Lung (tissue), 12 donors: ENCODE results near the gene UBE2K. TPM values are rescaled to one million over a fixed set of nuclear protein-coding genes. Genes with fewer than 3 reads are reported as not detected.
"Not testable (repeated sequence)": the region's sequence is repeated elsewhere in the genome, so short reads cannot be mapped to it uniquely, and the experiment has no call there.

Source experiments
- ATAC-seq: fragments of 200-7000 bp; cut with Tn5 transposase; one replicate; pipeline ENCODE4 v1.9.1; 2020; ENCODE audit warnings: moderate number of reproducible peaks; ENCODE audit not compliant: insufficient read depth, low FRiP score
- DNase-seq, 3 donors: peaks; one replicate each; pipeline ENCODE4 v3.0.0-alpha.2; 2013 to 2017
- H3K27ac ChIP-seq, 2 donors: one replicate each; pipeline ENCODE4 v1.5.1; 2013; ENCODE audit warnings: mild to moderate bottlenecking in 2 of 2, moderate library complexity in 2 of 2, control low read depth in 1 of 2, inconsistent platforms in 1 of 2, low read depth in 1 of 2, low read length in 1 of 2
- H3K27me3 ChIP-seq, 3 donors: one replicate each; pipeline ENCODE4 v1.5.1; 2013; ENCODE audit warnings: low read length in 2 of 3; ENCODE audit not compliant: control insufficient read depth in 3 of 3, insufficient read depth in 3 of 3
- H3K36me3 ChIP-seq, 4 donors: one replicate each; pipeline ENCODE4 v1.5.1; 2013; ENCODE audit warnings: low read length in 4 of 4, mild to moderate bottlenecking in 1 of 4, moderate library complexity in 1 of 4; ENCODE audit not compliant: control insufficient read depth in 4 of 4, insufficient read depth in 4 of 4
- H3K4me1 ChIP-seq, 5 donors: one replicate each; pipeline ENCODE4 v1.5.1; 2013; ENCODE audit warnings: low read length in 5 of 5, mild to moderate bottlenecking in 2 of 5, moderate library complexity in 1 of 5; ENCODE audit not compliant: control insufficient read depth in 5 of 5, insufficient read depth in 5 of 5
- H3K4me3 ChIP-seq: one replicate; pipeline ENCODE4 v1.5.1; 2013; ENCODE audit warnings: mild to moderate bottlenecking, control low read depth, moderate library complexity
- H3K9ac ChIP-seq, 2 donors: one replicate each; pipeline ENCODE4 v1.5.1; 2013; ENCODE audit warnings: low read length in 2 of 2, control low read depth in 1 of 2; ENCODE audit not compliant: insufficient read depth in 1 of 2
- H3K9me3 ChIP-seq, 4 donors: one replicate each; pipeline ENCODE4 v1.5.1; 2013; ENCODE audit warnings: low read length in 3 of 4, mild to moderate bottlenecking in 1 of 4, moderate library complexity in 1 of 4; ENCODE audit not compliant: control insufficient read depth in 4 of 4, insufficient read depth in 3 of 4
- WGBS, 2 donors: extraction: QIAGEN DNeasy Blood & Tissue Kit; methylation state at CpG; one replicate each; pipeline ENCODE4 v1.1.7; 2013; 5-methylcytosine and 5-hydroxymethylcytosine counted together
- polyA plus RNA-seq, 2 donors: library from polyadenylated mRNA; stranded (reverse); fragments of 200-250 nt; gene quantifications; one replicate each; pipeline ENCODE4 v1.2.1, GENCODE V29; 2013
- total RNA-seq, 2 donors: library from RNA; depleted of rRNA in 1 of 2; stranded (reverse); fragments of >200 nt in 1 of 2; gene quantifications; one replicate each; pipeline ENCODE4 v1.2.1, GENCODE V29; 2014 to 2021
- TF ChIP-seq, protein P1 (sequence below): IDR thresholded peaks from 2 replicates; pipeline ENCODE4 v1.5.1; 2012; ENCODE audit warnings: mild to moderate bottlenecking; ENCODE audit errors: control extremely low read depth, extremely low read depth
- donor health status: control.
- donor health status: control.
- donor health status: Bipolar disorder and iron deficiency.
- donor health status: healthy.
- donor health status: DM: yes; HTN: yes; CAD: no.

Gene UBE2K
- total and polyA plus RNA-seq, 4 donors, result 32.1 to 54.6 (median 35.0) TPM

DNA sequence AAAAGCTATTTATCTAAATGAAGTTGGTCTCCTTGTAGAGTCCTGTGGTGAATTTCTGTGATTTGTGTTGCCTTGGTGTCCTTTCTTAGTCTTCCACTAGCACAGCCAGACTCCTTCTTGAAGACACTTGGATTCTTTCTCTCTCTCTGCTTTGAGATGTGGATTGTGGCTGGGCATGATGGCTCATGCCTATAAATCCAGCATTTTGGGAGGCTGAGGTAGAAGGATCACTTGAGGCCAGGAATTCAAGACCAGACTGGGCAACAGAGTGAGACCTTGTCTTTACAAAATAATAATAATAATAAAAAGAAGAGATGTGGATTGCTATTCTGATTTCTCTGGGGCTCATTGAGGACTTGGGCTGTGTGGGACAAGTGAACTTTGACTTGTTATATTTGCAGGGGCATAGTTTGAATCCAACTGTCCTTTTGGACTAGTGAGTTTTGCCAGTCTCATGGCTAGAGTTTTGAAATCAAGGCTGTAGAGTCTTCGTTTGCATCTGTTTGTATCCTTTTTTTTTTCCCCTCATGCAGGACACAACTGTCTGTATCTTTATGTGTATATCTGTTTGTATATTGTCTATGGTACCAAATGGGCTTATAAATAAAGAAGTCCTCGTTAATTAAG lies 48.2 kb upstream of the UBE2K start:
- Histone ChIP-seq H3K4me1 (no peaks in the 10 kb centered on the region), H3K27me3 (no peaks in the 10 kb centered on the region), H3K36me3 (no peaks in the 10 kb centered on the region), H3K27ac (no peak overlapping the region), H3K9me3 (no peaks in the 10 kb centered on the region), H3K4me3 (no peak overlapping the region), H3K9ac (no peak overlapping the region)
- DNase-seq, result no peak
- WGBS, 2 donors, result 81 to 84% methylated on average over 2 of the region's 2 CpGs
- TF ChIP-seq, protein P1, sequence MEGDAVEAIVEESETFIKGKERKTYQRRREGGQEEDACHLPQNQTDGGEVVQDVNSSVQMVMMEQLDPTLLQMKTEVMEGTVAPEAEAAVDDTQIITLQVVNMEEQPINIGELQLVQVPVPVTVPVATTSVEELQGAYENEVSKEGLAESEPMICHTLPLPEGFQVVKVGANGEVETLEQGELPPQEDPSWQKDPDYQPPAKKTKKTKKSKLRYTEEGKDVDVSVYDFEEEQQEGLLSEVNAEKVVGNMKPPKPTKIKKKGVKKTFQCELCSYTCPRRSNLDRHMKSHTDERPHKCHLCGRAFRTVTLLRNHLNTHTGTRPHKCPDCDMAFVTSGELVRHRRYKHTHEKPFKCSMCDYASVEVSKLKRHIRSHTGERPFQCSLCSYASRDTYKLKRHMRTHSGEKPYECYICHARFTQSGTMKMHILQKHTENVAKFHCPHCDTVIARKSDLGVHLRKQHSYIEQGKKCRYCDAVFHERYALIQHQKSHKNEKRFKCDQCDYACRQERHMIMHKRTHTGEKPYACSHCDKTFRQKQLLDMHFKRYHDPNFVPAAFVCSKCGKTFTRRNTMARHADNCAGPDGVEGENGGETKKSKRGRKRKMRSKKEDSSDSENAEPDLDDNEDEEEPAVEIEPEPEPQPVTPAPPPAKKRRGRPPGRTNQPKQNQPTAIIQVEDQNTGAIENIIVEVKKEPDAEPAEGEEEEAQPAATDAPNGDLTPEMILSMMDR, result no peak
- ATAC-seq, result no peak

DNA sequence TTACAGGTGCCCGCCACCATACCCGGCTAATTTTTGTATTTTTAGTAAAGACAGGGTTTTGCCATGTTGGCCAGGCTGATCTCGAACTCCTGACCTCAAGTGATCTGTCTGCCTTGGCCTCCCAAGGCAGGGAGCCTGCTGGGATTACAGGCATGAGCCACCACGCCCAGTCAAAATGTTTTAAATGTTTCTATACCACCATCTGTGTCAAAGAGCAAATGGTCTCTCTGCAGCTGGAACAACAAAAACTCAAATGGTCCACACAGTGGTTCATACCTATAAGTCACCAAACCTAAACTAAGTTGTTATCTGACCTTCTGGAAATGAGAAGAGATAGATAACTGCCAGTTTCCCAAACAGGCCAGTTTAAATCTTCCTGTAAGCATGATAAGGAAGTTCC lies 46.4 kb upstream of the UBE2K start:
- DNase-seq, H3K9me3 ChIP-seq, H3K27ac ChIP-seq, H3K9ac ChIP-seq, ATAC-seq, H3K36me3 ChIP-seq, H3K4me3 ChIP-seq, H3K27me3 ChIP-seq: not testable (repeated sequence)
- WGBS, 2 donors, result 98% methylated on average over 4 of the region's 4 CpGs
- H3K4me1 ChIP-seq, result peaks cover 0 to 11% (median 0%) of the 10 kb centered on the region in 5 donors

DNA sequence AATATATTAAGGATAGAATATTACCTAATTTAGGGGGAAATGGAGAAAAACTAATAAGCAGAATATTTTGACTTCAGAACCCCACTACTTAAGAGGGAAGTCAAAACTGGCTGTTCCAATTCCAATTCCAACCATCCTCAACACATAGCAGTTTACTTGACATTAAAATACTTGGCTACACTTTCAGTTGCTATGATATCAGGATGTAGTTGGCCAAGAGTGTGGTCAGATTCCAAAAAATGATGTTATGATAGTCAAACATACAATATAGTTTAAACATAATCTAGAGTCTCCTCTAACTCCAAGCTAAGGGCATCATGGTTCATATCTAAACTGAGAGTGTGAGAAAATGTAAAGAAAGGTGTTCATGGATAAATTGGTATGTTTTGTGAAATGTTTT lies 42.7 kb upstream of the UBE2K start:
- Histone ChIP-seq H3K4me3 (no peak overlapping the region), H3K27me3 (no peaks in the 10 kb centered on the region), H3K4me1 (peaks cover 0 to 12% (median 0%) of the 10 kb centered on the region in 5 donors), H3K9me3 (no peaks in the 10 kb centered on the region), H3K9ac (no peak overlapping the region), H3K36me3 (no peaks in the 10 kb centered on the region), H3K27ac (no peak overlapping the region)
- TF ChIP-seq, protein P1, result no peak
- ATAC-seq, result no peak
- DNase-seq, result peak in 2 of 3 donors; percentile 84 to 86

DNA sequence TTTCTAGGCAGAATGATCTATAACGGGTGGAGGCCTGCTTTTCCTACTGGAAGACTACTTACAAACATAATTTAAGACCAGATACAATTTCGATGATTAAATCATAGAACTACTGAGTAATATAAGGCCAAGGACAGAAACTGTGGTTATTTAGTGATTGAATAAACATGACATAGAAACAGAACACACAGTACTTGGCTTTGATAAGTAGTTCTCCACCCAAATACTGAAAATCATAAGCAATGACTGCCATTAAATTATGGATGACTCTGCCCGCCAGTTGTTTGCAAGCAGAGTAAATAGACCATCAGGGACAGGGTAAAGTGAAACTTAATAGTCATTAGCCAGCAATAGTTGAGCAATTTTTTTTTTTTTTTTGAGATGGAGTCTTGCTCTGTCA lies 42.1 kb upstream of the UBE2K start:
- WGBS, 2 donors, result 73 to 85% methylated on average over 3 of the region's 3 CpGs
- H3K27ac ChIP-seq, result no peak overlapping the region

DNA sequence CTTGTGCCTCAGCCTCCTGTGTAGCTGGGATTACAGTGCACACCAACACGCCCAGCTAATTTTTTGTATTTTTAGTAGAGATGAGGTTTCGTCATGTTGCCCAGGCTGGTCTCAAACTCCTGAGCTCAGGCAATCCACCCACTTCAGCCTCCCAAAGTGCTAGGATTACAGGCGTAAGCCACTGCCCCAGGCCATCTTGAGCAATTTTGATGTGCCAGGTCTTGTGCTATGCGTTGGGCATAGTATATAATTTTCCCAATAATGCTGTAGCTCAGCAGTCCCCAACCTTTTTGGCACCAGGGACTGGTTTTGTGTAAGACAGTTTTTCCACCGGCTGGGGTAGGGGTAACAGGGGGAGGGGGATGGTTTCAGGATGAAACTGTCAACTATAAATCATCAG lies 41.3 kb upstream of the UBE2K start:
- not testable (repeated sequence) for H3K27me3 ChIP-seq, H3K36me3 ChIP-seq, H3K4me3 ChIP-seq, DNase-seq, H3K27ac ChIP-seq, H3K9ac ChIP-seq, ATAC-seq, H3K9me3 ChIP-seq
- H3K4me1 ChIP-seq, result peaks cover 0 to 12% (median 0%) of the 10 kb centered on the region in 5 donors
- 90 to 91% methylated on average over 5 of the region's 5 CpGs for WGBS, 2 donors

More for the DNA sequence above, 42.1 kb upstream of the UBE2K start:
- DNase-seq (peak; percentile 37 to 89 (median 85)), ATAC-seq (peak; percentile 47)
- H3K4me1 ChIP-seq, result peaks cover 0 to 12% (median 0%) of the 10 kb centered on the region in 5 donors
- H3K27me3 ChIP-seq, result no peaks in the 10 kb centered on the region
- no peak overlapping the region for H3K9ac ChIP-seq
- no peaks in the 10 kb centered on the region for H3K9me3 ChIP-seq
- H3K36me3 ChIP-seq, result no peaks in the 10 kb centered on the region
- no peak overlapping the region for H3K4me3 ChIP-seq
- TF ChIP-seq, protein P1, result no peak
